Measurements from ENCODE around the gene FAM228A.

DNA sequence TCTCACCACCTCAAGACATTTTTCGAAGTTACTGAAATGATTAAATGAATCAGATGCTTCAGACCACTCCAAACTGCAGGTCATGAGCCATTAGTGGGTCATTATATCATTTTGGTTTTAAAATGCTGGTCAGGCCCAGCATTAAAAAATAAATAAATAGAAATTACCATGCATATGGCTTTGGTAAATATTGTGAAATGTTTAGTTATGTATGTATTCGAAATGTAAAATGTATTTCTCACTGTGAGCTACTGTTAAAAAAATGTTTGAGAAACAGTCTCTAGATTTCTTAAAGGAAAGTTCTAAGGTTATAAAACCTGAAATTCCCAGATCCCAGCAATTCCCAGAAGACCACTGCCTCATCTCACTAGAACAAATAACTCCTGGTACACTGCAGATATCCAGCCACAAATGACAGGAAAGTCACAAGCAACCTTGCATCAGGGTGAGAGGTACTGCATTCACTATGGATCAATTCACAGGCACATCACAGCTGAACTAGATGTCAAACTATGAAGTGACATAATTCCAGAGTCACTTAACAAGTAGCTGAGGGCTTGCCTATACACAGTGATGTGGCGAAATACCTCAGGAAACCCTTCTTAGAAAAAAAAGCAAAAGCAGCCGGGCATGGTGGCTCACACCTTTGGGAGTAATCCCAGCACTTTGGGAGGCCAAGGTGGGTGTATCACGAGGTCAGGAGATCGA, 46.6 kb downstream of the FAM228A start:
- TF ChIP-seq, protein P1, sequence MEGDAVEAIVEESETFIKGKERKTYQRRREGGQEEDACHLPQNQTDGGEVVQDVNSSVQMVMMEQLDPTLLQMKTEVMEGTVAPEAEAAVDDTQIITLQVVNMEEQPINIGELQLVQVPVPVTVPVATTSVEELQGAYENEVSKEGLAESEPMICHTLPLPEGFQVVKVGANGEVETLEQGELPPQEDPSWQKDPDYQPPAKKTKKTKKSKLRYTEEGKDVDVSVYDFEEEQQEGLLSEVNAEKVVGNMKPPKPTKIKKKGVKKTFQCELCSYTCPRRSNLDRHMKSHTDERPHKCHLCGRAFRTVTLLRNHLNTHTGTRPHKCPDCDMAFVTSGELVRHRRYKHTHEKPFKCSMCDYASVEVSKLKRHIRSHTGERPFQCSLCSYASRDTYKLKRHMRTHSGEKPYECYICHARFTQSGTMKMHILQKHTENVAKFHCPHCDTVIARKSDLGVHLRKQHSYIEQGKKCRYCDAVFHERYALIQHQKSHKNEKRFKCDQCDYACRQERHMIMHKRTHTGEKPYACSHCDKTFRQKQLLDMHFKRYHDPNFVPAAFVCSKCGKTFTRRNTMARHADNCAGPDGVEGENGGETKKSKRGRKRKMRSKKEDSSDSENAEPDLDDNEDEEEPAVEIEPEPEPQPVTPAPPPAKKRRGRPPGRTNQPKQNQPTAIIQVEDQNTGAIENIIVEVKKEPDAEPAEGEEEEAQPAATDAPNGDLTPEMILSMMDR (tag by site-specific recombination; IDR thresholded peaks at IDR 0.05) = no peak
- TF ChIP-seq ZNF174 (tag by site-specific recombination; IDR thresholded peaks at IDR 0.05) = no peak
- TF ChIP-seq, protein P2, sequence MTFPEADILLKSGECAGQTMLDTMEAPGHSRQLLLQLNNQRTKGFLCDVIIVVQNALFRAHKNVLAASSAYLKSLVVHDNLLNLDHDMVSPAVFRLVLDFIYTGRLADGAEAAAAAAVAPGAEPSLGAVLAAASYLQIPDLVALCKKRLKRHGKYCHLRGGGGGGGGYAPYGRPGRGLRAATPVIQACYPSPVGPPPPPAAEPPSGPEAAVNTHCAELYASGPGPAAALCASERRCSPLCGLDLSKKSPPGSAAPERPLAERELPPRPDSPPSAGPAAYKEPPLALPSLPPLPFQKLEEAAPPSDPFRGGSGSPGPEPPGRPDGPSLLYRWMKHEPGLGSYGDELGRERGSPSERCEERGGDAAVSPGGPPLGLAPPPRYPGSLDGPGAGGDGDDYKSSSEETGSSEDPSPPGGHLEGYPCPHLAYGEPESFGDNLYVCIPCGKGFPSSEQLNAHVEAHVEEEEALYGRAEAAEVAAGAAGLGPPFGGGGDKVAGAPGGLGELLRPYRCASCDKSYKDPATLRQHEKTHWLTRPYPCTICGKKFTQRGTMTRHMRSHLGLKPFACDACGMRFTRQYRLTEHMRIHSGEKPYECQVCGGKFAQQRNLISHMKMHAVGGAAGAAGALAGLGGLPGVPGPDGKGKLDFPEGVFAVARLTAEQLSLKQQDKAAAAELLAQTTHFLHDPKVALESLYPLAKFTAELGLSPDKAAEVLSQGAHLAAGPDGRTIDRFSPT (tag by site-specific recombination; IDR thresholded peaks at IDR 0.05) = no peak
- TF ChIP-seq ZNF585B (tag by site-specific recombination; IDR thresholded peaks at IDR 0.05) = no peak
- TF ChIP-seq ZNF670 (tag by site-specific recombination; IDR thresholded peaks at IDR 0.05; ENCODE audit: low read depth) = no peak
- TF ChIP-seq, protein P3, sequence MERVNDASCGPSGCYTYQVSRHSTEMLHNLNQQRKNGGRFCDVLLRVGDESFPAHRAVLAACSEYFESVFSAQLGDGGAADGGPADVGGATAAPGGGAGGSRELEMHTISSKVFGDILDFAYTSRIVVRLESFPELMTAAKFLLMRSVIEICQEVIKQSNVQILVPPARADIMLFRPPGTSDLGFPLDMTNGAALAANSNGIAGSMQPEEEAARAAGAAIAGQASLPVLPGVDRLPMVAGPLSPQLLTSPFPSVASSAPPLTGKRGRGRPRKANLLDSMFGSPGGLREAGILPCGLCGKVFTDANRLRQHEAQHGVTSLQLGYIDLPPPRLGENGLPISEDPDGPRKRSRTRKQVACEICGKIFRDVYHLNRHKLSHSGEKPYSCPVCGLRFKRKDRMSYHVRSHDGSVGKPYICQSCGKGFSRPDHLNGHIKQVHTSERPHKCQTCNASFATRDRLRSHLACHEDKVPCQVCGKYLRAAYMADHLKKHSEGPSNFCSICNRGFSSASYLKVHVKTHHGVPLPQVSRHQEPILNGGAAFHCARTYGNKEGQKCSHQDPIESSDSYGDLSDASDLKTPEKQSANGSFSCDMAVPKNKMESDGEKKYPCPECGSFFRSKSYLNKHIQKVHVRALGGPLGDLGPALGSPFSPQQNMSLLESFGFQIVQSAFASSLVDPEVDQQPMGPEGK (tag by site-specific recombination; IDR thresholded peaks at IDR 0.05) = no peak
- no peak for TF ChIP-seq HOXC10 (CRISPR knock-in tag; IDR thresholded peaks at IDR 0.05)
- TF ChIP-seq ZNF658 (tag by site-specific recombination; IDR thresholded peaks at IDR 0.05) = no peak
- TF ChIP-seq, protein P4, sequence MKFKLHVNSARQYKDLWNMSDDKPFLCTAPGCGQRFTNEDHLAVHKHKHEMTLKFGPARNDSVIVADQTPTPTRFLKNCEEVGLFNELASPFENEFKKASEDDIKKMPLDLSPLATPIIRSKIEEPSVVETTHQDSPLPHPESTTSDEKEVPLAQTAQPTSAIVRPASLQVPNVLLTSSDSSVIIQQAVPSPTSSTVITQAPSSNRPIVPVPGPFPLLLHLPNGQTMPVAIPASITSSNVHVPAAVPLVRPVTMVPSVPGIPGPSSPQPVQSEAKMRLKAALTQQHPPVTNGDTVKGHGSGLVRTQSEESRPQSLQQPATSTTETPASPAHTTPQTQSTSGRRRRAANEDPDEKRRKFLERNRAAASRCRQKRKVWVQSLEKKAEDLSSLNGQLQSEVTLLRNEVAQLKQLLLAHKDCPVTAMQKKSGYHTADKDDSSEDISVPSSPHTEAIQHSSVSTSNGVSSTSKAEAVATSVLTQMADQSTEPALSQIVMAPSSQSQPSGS (tag by site-specific recombination; IDR thresholded peaks at IDR 0.05; ENCODE audit: low read depth) = no peak

Measured in HEK293 (cell line).